T-helper 22 cell (primary cell): ENCODE data around the gene RREB1.
"Not testable (repeated sequence)": the region's sequence is repeated elsewhere in the genome, so short reads cannot be mapped to it uniquely, and the experiment has no call there.

Source experiments
- DNase-seq: peaks from one replicate; pipeline ENCODE4 v3.0.0-alpha.2; 2020; ENCODE audit warnings: low read depth

The RREB1 gene

DNA sequence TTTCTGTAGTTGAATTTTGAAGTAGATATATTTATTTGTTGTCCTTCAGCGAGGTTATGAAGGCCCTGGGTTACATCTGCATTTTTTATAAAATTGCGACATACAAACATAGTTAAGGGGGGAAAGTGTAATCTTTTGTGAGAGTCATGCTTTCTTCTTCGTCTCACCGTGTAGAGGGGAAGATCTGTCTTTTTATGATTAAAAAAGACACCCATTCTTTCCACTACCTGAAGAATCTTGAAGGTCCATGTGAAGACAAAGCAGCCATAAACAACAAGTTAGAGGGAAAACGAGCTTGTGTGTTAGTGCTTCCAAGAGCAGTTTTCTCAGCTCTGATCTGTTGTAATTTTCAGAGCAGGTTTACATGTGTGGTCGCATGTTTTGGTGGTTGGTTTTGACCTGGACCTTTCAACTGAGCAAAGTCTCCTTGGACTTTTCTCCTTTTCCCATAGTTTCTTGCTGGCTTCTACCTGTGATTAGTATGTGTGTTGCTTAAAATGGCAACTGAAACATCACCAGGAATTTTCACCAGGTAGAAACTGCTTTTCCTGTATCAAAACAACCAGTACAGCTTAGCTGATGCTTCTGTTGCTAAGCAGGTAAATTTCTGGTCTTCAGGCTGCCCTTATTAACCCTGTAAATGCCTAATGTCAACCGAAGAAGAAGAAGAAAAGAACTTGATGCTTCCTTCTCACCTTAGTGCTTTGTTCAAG is 37.3 kb downstream of the RREB1 start:
- no peak for DNase-seq

DNA sequence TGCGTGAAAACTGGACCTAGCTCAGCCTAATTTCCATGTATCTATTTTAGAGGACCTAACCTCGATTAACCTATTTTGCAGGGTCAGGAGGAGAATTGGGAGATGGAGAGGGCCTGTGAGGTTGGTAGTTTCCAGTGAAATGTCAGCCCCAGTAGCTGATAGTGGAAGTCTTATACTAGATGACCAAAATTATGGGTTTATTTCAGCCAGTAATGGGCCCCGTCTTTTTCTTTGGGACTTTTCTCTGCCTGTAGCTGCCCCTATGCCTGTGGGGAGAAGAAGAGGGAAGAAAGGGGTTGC is 37.8 kb downstream of the RREB1 start:
- no peak for DNase-seq

DNA sequence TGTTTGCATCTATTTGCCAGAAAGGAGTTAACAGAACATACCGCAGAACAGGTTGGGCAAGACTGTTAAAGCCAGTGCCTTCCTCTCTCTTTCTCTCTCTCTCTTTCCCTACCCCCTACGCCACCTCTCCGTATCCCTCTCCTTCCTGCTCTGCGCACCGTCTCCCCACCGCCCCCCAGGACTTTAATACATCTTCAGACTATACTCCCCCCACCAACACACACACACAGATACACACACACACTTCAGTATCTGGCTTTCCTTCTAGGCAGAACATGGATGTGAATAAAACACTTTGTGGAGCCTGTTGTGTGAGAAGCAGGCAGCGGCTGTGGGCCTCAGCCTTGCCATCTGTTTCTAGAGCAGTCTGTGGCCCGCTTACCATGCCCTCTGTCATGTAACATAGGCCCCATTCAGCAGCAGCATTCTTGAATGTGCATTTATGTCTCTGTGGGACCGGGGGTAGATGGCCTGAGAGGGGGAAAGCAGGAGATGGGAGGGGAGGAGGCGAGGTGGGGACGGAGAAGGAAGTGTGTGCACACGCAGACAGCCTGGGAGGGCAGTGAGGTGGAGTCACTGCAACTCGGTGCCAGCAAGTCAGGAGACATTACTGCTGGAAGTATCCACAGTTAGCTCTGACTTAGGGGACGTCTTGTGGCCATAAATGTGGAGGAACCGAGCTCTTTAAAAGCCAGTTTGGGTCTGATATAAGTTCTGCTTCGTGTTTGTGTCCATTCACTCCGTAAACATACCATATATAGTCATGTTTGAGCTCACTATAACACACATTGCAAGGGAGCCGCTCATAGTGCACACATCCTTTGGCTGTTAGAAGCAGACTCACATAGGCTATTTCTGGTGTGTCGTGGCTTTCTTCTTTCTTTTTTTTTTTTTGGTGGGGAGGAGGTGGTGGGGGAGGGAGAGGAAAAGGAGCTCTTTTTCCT is 38.4 kb downstream of the RREB1 start:
- DNase-seq = no peak

DNA sequence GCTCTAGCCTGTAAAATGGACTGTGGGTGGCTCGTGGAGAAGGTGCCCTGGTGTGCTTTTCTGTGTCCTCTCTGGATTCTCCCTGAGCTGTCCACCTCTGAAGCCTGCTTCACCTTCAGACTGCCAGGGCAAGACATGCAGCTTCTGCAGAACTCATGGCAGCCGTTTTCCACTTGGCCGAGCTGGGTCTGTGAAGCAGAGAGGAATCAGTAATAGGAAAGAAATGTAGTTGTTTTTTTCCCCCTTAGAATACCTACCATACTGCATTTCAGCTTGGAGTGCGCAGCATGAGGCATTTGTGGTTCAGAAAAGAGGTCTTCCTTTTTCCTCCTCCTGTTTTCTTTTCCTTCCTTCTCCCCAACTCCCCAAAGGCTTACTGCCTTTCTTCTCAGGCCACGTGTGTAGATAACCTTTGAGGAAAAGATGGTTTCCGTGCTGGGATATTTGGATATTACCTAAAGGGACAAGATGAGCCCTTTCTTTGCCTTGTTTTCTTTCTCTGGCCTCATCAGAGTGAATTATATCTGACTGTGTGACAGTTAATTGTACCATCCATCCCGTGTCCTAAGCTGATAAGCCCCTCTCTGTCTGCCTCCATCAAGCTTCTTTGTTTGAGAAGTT is 39.4 kb downstream of the RREB1 start:
- DNase-seq = no peak

DNA sequence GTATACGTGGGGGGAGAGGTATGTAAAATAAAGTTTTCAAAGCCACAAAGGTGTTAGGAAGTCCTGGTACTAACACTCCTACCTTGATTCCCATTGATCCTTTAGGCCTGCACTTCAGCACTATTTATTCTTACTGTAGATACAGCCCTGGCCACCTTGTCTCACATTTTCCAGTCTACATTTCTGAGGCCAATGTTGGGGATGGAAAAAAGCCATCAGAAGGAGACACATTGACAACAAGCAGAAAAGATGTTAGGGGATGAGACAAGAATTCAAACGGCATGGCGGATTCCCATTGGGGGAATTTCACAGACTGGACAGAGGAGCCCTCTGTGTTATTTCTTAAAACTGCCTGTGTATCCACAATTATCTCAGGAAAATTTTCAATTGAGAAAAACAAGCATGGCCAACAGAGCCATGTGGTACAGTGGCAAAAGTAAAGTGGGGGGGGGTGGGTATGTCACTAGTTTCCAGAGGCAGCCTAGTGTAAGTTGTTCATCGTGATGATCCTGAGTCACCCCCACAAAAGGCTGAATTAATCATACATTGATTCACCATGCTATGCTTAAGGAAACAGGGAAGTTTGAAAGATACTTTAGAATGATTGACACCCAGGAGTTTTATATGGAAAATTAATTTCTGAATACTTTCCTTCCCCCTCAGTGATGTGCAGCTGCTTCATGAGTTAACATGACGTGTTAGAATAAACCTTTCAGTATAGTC is 40.5 kb downstream of the RREB1 start:
- no peak for DNase-seq

DNA sequence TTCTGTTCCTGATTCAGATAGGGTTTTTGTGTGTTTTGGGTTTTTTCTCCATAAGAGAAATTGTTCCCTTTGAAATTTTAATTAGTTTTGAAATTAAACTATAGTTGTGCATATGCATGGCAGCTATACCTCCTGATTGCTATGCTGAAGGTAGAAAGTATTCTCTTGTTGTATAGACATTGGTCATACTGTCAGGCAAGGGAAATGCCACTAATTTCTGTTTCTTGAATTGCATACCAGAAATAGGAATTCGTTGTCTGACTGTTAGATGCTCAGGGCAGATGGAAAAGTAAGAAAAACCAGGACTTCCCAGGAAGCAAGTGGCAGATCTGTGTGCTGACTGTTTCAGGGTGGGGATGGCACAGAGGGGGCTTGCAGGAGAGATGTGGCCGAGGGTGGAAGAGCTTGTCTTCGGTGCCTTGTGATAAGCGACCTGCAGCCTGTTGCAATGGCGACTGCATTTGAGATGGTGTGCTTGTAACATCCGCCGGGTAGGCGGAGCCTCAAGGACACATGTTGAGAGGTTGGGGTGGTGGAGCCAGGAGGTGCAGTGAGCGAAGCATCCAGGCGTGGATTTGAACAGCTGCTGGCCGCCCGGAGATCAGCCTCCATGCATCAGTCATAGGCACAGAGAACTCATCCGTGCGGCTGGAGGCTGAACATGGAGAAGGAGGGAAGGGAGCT is 42.8 kb downstream of the RREB1 start:
- DNase-seq = no peak

DNA sequence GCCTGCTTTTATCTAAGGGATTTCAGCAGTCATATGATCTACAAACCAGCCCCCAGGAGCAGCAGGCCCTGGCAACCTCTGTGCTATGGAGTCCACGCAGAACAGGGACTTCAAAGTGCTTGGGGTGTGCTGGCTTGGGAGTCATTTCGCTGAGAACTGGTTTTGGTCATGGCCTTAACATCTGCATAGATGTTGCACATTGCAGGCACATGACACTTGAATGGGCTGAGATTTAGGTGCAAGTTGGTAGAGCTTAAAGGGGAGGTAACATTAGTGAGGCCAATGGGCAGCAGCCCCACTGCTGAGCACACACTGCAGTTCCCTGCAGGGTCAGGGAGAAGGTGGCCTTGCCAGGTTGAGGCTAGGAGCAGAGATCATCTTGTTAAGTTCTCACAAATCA is 43.6 kb downstream of the RREB1 start:
- no peak for DNase-seq

DNA sequence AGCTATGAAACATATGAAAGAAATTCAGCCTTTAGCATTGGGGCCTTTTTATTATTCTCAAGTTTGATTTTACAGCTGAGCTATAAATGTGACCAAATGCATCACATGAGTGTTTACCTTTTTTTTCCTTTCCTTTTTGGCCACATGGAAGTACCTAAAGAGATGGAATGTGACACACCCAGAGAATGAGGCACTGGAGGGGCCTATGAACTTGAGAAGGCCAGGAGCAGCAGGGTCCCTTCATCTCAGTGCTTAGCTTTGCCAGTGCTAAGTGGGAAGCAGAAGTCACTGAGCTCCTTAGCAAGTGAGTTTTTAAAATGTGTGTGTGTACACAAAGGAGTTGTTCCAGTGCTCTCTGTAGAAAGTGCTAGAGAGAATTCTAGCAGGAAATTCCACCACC is 44.7 kb downstream of the RREB1 start:
- no peak for DNase-seq

DNA sequence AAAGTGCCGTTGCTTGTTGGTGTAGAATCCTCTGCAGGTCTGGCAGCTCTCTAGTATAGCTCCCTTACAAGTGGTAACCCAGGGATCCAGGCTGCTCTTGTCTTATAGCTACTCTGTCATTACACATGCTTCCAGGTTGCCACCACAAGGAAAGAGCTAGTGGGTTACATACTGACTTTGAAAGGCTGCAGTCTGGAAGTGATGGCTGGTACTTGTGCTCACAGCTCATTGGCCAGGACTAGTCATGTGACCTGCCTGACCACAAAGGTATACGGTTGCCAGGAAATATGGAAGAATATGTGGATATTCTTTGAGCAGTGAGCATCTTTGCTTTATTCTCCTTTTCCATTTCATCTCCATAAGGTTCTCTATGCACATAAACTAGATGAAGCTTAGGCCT is 46.0 kb downstream of the RREB1 start:
- DNase-seq = no peak

DNA sequence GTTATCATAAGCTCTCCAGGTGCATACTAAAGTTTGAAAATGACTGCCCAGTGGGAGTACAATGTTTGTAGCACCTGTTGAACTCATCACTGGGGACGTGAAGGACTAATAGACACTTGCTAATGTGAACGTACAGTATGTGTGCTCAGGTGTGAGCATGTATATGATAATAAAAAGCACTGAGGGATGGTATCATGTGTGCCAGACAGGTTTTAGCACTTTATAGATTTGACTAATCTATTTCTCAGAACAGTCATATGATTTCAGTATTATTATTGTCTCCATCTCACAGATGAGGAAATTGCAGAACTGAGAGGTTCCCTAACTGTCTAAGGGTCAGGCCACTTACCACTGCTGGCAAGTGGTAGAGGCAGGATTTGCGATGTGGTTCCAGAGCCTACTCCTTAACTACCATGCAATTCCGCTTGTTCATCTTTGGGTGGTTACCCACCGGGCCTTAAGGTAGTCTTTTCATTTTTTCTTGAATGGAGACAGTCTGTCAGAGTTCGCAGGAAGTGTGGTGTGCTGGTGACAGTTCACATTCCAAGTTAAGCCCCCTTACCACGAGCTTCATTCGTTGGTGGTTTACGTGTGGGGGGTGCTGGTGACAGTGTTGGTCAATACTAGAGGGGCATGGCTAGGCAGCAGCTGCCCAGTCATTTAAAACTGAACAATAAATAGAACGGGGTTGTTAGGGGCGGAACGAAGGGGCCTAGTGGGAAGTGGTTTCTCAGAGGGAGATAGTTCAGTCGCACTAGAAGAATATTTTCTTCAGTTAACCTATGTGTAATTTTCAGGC is 46.8 kb downstream of the RREB1 start:
- no peak for DNase-seq

DNA sequence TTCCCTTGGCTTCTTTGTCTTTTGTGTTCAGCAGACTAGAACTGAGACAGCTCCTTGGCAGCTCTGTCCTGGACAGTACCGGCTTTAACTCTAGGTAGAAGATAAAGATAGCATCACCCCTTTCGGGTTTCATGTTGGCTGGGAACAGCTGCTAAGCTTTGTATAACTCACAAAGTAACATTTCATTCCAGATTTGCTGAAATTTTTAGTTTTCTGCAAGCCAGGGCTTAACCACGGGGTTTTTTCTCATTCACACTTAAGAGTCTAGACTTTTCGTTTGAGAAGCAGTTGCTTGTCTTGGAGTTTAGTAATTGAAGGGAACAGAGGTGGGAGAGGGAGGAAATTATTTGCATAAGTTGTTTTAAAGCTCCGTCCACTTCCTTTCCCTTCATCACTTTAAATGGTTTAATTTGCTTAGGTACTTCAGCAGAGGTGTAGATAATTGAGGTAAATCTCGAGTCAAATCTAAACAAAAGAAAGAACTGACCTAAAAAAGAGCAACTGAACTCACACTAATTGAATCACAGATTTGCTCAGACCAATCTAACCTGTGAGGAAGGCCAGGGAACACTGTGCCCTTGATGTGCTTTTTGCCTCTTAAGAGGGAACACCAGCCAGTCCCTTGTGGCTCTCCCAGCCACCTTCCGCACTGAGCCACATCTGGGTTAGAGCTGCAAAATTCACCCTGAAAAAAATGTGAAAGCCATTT is 48.3 kb downstream of the RREB1 start:
- no peak for DNase-seq

DNA sequence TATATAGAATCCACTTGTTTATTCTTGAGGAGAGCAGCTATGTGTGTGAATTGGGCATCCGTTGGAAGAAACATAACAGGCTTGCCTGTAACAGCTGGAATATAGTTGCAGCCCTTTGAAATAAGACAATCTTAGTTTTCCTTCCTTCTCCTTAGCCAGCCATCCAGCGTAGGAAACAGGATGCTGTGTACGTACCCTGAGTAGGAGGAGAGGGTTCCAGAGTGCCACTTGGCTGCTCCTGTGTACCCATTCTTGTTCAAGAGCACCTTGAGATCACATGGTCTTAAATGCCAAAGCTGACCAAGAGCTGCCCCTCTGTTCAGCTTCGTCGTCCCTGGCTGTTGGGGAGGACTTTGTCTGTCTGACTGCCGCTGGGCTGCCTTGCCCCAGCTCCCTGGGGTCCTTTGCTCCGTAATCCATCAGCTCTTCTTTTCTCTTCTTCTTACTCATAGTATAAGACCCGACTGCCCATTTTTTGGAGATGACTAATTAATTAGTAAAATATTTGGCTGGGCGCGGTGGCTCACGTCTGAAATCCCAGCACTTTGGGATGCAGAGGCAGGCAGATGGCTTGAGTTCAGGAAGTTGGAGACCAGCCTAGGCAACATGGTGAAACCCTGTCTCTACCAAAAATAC is 49.0 kb downstream of the RREB1 start:
- DNase-seq = no peak

DNA sequence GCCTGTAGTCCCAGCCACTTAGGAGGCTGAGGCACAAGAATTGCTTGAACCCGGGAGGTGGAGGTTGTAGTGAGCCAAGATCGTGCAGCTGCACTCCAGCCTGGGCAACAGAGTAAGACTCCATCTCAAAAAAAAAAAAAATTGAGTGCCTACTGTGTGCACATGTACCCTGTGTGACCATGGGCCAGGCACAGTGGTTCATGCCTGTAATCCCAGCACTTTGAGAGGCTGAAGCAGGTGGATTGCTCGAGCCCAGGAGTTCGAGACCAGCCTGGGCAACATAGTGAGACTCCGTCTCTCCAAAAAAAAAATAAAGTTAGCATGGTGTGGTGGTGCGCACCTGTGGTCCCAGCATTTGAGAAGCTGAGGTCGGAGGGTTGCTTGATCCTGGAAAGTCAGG is 49.5 kb downstream of the RREB1 start:
- DNase-seq = not testable (repeated sequence)

DNA sequence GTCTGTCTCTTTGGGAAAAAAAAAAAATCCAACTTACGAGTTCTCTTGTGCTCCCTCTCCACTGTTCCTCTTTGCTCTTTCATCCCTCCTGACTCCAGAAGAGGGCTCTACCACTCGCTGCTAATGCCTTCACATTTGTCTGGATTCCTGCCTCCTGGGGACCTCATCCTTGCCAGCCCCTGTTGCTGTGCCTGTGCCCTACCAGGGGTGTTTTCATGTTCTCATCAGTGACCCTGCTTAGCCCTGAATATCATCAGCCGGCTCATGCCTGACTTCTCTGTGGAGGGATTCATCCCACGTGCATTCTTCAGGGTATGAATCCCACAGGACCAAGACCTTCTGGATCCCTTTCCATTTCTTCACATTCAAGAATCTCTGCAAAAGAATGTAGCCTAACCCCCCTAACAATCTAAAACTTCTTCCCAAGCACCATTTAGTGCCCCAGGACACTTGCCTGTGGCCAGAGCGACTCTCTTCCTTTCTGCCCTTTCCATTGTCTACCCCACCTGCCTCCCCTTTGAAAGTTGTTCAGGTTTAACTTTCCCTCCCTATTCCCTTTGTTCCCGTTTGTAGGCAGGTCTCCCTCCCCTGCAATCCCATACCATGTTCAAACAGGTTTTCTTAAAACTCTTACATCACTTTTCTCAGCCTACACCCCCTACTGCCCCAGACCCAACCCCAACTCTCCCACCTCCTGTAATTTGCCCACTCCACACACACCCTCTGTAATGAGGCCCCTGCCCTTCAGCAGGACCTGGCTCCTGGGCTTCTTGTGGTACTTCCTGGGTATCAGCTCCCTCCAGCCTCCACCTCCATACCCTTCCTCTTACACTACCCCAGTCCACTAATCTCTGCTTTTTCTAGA is 50.2 kb downstream of the RREB1 start:
- DNase-seq = no peak

DNA sequence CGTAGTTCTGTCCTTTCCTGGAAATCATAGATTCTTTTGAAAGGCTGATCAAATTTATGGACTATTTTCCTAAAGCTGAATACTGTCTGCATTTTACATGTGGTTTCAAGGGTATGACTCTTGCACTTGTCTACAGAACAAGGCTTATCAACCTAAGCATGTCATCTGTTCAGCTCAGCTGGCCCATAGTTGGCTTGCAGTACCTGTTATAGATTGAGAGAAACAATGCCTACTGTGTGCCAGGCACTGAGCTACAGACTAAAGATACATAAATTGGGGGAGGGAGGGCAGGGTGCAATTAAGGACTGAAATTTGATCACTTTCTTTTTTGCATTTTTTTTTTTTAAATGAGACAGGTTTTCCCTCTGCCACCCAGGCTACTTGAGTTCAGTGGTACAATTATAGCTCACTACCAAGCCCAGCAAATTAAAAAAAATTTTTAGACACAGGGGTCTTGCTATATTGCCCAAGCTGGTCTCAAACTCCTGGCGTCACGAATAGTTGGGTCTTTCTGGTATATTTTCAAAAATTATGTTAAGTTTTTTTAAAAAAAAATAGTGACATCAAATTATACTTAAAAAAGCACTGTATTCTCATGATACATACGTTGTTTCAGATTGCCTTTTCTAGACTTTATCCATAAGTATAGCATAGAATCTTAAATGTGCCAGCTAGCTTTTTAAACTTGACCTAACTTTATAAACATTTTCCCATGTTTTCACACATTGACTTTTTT is 52.2 kb downstream of the RREB1 start:
- DNase-seq = no peak

DNA sequence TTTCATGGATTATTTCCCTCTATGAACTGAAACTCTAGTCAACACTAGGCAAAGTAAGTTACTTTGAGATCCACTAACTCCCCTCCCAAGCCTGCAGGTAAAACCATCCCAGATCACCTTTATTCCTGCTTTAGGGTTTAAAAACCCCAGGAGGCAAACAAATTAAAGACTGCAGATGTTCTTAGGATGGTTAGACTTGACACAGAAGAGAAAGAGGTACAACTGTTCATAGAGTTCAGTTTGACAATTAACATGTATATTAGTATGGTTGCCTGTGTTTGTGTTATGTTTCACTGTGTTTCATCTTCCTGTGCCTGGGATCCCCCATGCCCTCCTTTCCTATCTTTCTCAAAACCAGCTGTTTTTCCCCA is 53.5 kb downstream of the RREB1 start:
- no peak for DNase-seq

DNA sequence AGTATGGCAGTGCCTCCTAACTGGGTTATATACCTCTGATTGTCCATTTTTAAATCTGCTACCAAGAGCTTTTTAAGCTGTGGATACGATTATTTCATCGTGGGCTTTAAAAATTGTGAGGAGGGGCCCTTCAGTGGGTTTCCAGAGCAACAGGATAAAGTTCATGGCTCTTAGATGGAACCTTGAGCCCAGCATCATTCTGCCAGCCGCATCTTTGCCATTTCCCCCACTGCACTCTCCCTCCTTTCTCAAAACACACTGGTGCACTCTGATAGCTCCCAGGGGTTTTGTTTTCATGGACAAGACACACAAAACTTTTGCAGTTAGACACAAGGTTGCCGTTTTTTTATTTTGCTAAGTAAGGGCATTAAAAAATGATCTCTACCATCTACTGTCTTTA is 54.1 kb downstream of the RREB1 start:
- DNase-seq = no peak

DNA sequence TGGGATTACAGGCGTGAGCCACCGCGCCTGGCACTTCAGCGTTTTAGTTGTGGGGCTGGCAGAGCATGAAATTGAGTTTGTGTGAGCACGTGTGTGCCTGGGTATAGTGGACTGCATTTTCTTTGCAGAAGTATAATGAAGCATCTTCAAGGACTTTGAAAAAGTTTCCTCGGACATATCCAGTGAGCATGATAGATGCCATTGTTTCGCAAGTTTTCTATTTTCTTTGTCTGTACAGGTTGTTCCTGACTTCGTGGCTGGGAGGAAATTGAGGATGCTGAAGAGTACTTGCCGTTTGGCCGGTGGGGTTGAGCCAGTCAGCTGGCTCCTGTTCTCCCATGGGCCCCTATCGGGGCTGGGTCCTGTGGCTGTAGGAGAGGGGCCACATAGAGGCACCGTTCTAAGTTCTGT is 55.9 kb downstream of the RREB1 start:
- DNase-seq = no peak
